ENCODE results near the gene ALS2. TPM values are rescaled to one million over a fixed set of nuclear protein-coding genes. Genes with fewer than 3 reads are reported as not detected.
"Not testable (repeated sequence)": the region's sequence is repeated elsewhere in the genome, so short reads cannot be mapped to it uniquely, and the experiment has no call there.

The ALS2 gene
- total and polyA plus RNA-seq, 2 of the 8 experiments (the other 6 are each of a cell fraction or from before 2014, with no cell fraction given) = 12.1 to 34.5 TPM

DNA sequence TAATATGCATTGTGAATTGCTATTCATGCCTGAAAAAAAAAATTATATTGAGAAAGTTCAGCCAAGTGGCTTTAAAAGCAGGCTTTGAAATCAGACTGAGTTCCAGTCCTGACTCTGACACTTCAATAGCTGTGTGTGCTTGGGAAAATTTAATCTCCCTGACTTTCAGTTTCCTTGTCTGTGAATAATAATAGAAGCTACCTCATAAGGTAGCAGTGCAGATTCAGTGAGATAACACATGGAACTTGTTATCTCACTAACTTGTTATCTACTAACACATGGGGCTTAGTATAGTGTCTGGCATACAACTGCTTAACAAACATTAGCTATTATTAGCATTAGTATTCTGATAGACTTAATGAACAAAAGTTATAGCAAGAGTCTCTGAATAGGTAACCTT lies 14.9 kb downstream of the ALS2 start:
- Histone ChIP-seq H2BK12ac (ENCODE audit: low read depth, low read length) (no peak overlapping the region), H3K79me2 (ENCODE audit: control insufficient read depth in 1 of 2, insufficient read depth in 2 of 2, low read length in 2 of 2) (peaks cover 0 to 9% of the 10 kb centered on the region in 2 experiments; a peak in 3 of 4 replicates), H3K4me2 (ENCODE audit: insufficient read depth in 1 of 2, low read depth in 2 of 2, low read length in 2 of 2) (no peak overlapping the region), H3K14ac (ENCODE audit: insufficient read length) (no peak overlapping the region), H3K36me3 (ENCODE audit: control insufficient read depth in 2 of 4, insufficient read depth in 4 of 4, low read length in 3 of 4) (peaks cover 2 to 31% (median 15%) of the 10 kb centered on the region in 4 experiments), H3K9me3 (ENCODE audit: insufficient read depth in 2 of 2, low read depth in 1 of 2, low read length in 1 of 2) (no peaks in the 10 kb centered on the region; a peak in 1 of 4 replicates), H2BK120ac (replicated peaks; ENCODE audit: low read depth, low read length) (no peak overlapping the region), H3K4ac (replicated peaks; ENCODE audit: insufficient read length, low read depth, low read length) (no peak overlapping the region), H4K5ac (ENCODE audit: insufficient read length, low read depth, low read length) (no peak overlapping the region), H3K23me2 (ENCODE audit: low read depth, low read length) (no peaks in the 10 kb centered on the region), H4K91ac (replicated peaks; ENCODE audit: insufficient read length, low read length) (no peak overlapping the region), H2BK15ac (ENCODE audit: low read length) (no peak overlapping the region), H3K4me3 (ENCODE audit: extremely low read depth in 1 of 4, insufficient read depth in 2 of 4, low read depth in 3 of 4, low read length in 4 of 4) (no peak overlapping the region), H3K4me1 (replicated peaks in 1 of 4; ENCODE audit: control insufficient read depth in 3 of 4, insufficient read depth in 4 of 4, low read length in 3 of 4) (no peaks in the 10 kb centered on the region), H3K56ac (replicated peaks; ENCODE audit: insufficient read length, low read depth, low read length) (no peak overlapping the region), H3K27ac (ENCODE audit: low read depth, low read length) (no peak overlapping the region), H2AFZ (ENCODE audit: low read length) (no peak overlapping the region), H3K23ac (ENCODE audit: insufficient read length) (no peak overlapping the region), H3K27me3 (replicated peaks in 1 of 4; ENCODE audit: control insufficient read depth in 3 of 4, extremely low read depth in 1 of 4, insufficient read depth in 3 of 4, low read length in 3 of 4) (no peaks in the 10 kb centered on the region), H4K8ac (ENCODE audit: extremely low read depth, insufficient read depth, low read length) (no peak overlapping the region), H2BK5ac (ENCODE audit: low read depth, low read length) (no peak overlapping the region), H2AK5ac (ENCODE audit: low read depth, low read length) (no peak overlapping the region), H2BK20ac (ENCODE audit: low read length) (no peak overlapping the region), H3K18ac (ENCODE audit: extremely low read depth, low read length) (no peak overlapping the region), H3K9ac (replicated peaks in 1 of 4; ENCODE audit: extremely low read depth in 1 of 4, low read depth in 3 of 4, low read length in 3 of 4) (no peak overlapping the region), H4K20me1 (replicated peaks in 1 of 2; ENCODE audit: control insufficient read depth in 1 of 2, insufficient read depth in 2 of 2, low read length in 2 of 2) (peaks cover 0 to 3% of the 10 kb centered on the region in 2 experiments), H3K79me1 (ENCODE audit: low read depth, low read length) (peaks cover 3% of the 10 kb centered on the region; the same call in 1 of the 2 replicates)
- no peak for TF ChIP-seq BACH1 (IDR thresholded peaks at IDR 0.05; ENCODE audit: low read length)
- no peak for TF ChIP-seq RXRA (IDR thresholded peaks at IDR 0.05; ENCODE audit: insufficient read depth, low read depth, low read length)
- no peak for TF ChIP-seq BRCA1 (IDR thresholded peaks at IDR 0.05; ENCODE audit: low read depth, low read length)
- FAIRE-seq (no peak), DNase-seq (ENCODE audit: low read depth in 1 of 2, low spot score in 2 of 2) (no peak)
- ChIA-PET CTCF (ENCODE audit: partially characterized antibody) (interaction anchor here (1.4 kb wide), 1 partner anchor 23 kb away, joined by 3 read pairs; no protein-coding TSS in a partner anchor), POLR2A (ENCODE audit: partially characterized antibody) (no interaction called here)

DNA sequence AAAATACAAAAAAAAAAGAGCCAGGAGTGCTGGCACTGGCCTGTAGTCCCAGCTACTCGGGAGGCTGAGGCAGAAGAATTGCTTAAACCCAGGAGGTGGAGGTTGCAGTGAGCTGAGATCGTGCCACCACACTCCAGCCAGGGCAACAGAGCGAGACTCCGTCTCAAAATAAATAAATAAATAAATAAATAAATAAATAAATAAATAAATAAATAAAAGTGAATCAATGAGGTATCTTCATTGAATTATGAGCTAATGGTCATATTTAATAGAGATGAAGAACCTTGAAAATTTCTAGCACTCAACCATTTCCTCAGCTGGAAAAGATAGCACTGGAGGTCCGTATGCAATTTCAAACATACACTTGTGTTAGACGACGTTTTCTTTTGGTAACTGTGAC lies 16.3 kb downstream of the ALS2 start:
- H3K56ac ChIP-seq (replicated peaks; ENCODE audit: insufficient read length, low read depth, low read length); H2AFZ ChIP-seq (ENCODE audit: low read length); H2AK5ac ChIP-seq (ENCODE audit: low read depth, low read length); H3K9me3 ChIP-seq (ENCODE audit: insufficient read depth in 2 of 2, low read depth in 1 of 2, low read length in 1 of 2); H2BK12ac ChIP-seq (ENCODE audit: low read depth, low read length); H2BK120ac ChIP-seq (replicated peaks; ENCODE audit: low read depth, low read length); H3K4me1 ChIP-seq (replicated peaks in 1 of 4; ENCODE audit: control insufficient read depth in 3 of 4, insufficient read depth in 4 of 4, low read length in 3 of 4); H3K9ac ChIP-seq (replicated peaks in 1 of 4; ENCODE audit: extremely low read depth in 1 of 4, low read depth in 3 of 4, low read length in 3 of 4); H4K8ac ChIP-seq (ENCODE audit: extremely low read depth, insufficient read depth, low read length); H3K4me2 ChIP-seq (ENCODE audit: insufficient read depth in 1 of 2, low read depth in 2 of 2, low read length in 2 of 2); H3K79me1 ChIP-seq (ENCODE audit: low read depth, low read length); H2BK15ac ChIP-seq (ENCODE audit: low read length); H3K27me3 ChIP-seq (replicated peaks in 1 of 4; ENCODE audit: control insufficient read depth in 3 of 4, extremely low read depth in 1 of 4, insufficient read depth in 3 of 4, low read length in 3 of 4); H3K23ac ChIP-seq (ENCODE audit: insufficient read length); H3K23me2 ChIP-seq (ENCODE audit: low read depth, low read length); FAIRE-seq; H4K5ac ChIP-seq (ENCODE audit: insufficient read length, low read depth, low read length); H4K91ac ChIP-seq (replicated peaks; ENCODE audit: insufficient read length, low read length); H3K18ac ChIP-seq (ENCODE audit: extremely low read depth, low read length); H3K27ac ChIP-seq (ENCODE audit: low read depth, low read length); H3K4me3 ChIP-seq (ENCODE audit: extremely low read depth in 1 of 4, insufficient read depth in 2 of 4, low read depth in 3 of 4, low read length in 4 of 4); H4K20me1 ChIP-seq (replicated peaks in 1 of 2; ENCODE audit: control insufficient read depth in 1 of 2, insufficient read depth in 2 of 2, low read length in 2 of 2); H3K79me2 ChIP-seq (ENCODE audit: control insufficient read depth in 1 of 2, insufficient read depth in 2 of 2, low read length in 2 of 2); H2BK5ac ChIP-seq (ENCODE audit: low read depth, low read length); POLR2A ChIA-PET (ENCODE audit: partially characterized antibody); H3K14ac ChIP-seq (ENCODE audit: insufficient read length); DNase-seq (ENCODE audit: low read depth in 1 of 2, low spot score in 2 of 2); H3K4ac ChIP-seq (replicated peaks; ENCODE audit: insufficient read length, low read depth, low read length); H2BK20ac ChIP-seq (ENCODE audit: low read length): not testable (repeated sequence)
- CTCF ChIA-PET (ENCODE audit: partially characterized antibody) = interaction anchor here (0.8 kb wide), 1 partner anchor 16 kb away, joined by 3 read pairs; no protein-coding TSS in a partner anchor
- H3K36me3 ChIP-seq (ENCODE audit: control insufficient read depth in 2 of 4, insufficient read depth in 4 of 4, low read length in 3 of 4) = peaks cover 2 to 34% (median 16%) of the 10 kb centered on the region in 4 experiments
- 97% methylated on average over 7 of the region's 7 CpGs; no CpG with 5 or more reads in 1 of the 2 experiments for WGBS, 2 experiments (ENCODE audit: extremely low coverage in 1 of 2, insufficient coverage in 1 of 2, insufficient read length in 1 of 2, insufficient replicate concordance in 2 of 2, low coverage in 1 of 2, low lambda C conversion rate in 2 of 2, missing lambda C conversion rate in 1 of 2)

All from H1 (cell line).